Activated CD4-positive, alpha-beta T cell treated with anti-CD3 and anti-CD28 coated beads, Interleukin-2, Interleukin-4, amounts not matched to agents 100 ng/mL and 50 ng/mL, durations not matched to agents 16 hours and 8 hours (primary cell): ENCODE results near the gene ARHGEF7.
"Not testable (repeated sequence)": the region's sequence is repeated elsewhere in the genome, so short reads cannot be mapped to it uniquely, and the experiment has no call there.

Source experiments
- DNase-seq: peaks from one replicate; pipeline ENCODE4 v3.0.0-alpha.2; 2020; ENCODE audit warnings: low spot score

Gene ARHGEF7

DNA sequence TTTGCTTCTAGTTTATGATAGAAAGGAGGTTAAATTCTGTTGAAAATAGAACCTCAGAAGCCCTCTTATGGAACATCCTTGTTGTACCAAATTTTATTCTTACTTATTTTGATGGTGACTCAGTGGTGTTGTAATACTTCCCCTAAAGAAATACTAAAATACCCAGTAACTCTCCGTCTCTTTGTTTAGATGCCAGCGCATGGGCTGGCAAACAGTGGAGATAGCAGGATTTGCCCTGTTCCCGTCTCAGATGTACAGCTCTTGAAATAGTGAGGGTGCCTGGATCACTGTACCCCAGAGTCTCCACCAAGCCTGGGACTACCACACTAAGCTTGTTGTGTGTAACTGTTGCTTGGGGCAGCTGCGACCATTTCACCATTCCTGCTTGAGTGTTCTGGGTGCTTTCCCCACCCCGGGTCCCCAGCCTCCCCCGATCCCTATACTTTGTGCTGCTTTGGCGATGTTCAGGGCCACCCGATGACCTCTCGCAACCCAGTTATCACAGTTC is 138.3 kb downstream of the ARHGEF7 start:
- DNase-seq, result no peak

- no peak for DNase-seq
Measured at GRCh38 chr13:111255228-111255790, 140.2 kb downstream of the ARHGEF7 start.

DNA sequence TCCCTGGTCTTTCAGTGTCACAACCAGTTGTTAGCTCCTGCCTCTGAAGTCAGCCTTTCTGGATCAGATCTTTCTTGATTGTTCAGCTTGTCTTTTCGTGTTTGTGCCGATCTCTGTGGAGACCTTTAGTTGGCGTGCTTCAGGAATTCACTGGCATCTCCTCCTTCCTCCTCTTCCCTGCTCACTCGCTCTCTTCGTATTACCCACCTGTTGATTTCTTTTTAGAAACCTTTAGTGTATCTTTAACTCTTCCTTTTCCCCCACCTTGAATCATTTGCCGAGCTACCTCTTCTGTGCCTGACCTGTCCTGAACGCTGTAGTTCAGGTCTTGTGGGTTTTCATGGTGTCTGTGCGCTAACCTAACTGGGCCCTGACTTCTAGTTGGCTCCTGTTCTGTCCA is 141.3 kb downstream of the ARHGEF7 start:
- no peak for DNase-seq

DNA sequence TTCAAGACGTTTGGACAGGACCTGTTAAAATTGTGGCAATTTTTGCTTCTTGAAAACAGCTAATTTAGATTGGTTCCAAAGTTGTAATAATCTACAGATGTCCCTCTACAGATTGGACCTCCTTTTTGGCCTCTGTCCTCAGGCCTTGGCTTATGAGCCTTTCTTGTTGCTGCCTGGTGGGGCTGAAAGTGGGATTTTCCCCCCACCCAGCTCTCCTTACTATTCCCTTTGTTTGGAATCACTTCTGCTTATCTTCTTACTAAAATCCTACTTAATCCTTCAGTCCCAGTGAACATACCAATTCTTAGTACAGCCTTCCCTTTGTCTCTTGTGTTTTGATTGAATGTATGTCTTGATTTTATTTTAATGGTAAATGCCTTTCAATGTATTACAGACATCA is 141.8 kb downstream of the ARHGEF7 start:
- DNase-seq, result no peak

DNA sequence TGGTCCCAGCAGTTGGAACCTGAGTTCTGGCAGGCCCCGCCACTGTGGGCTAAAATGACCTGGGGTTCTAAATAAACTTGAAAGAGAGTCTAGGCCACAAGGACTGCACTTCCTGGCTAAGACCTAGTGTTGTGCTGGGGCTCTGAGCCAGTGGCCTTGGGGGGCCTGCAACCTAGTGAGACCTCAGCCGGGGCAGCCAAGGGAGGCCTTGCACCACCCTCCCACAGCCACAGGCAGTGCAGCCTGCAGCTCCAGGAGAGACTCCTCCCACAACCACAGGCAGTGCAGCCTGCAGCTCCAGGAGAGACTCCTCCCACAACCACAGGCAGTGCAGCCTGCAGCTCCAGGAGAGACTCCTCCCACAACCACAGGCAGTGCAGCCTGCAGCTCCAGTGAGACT is 142.8 kb downstream of the ARHGEF7 start:
- not testable (repeated sequence) for DNase-seq

GRCh38 chr13:111258637-111259036 is 143.5 kb downstream of the ARHGEF7 start:
- DNase-seq, result no peak

DNA sequence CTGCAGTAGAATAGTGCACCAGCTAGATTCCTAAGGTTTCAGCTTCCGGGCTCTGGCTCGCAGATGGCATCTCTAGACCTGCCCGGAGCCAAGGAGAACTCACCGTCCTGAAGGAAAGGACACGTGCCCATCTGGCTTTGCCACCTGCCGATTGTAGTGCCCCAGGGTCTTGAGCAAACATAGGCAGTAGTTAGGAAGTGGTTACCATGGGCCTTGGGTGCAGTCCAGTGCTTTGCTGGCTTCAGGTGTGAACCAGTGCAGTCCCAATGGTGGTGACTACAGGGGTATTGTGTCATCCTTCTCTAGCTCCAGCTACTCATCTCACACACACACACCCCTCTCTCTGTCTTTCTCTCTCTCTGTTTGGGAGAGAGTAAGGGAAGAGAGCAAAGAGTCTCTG is 143.9 kb downstream of the ARHGEF7 start:
- no peak for DNase-seq

- no peak for DNase-seq
Measured at GRCh38 chr13:111261326-111261725, 146.2 kb downstream of the ARHGEF7 start.

- no peak for DNase-seq
Measured at GRCh38 chr13:111262281-111262680, 147.2 kb downstream of the ARHGEF7 start.

DNA sequence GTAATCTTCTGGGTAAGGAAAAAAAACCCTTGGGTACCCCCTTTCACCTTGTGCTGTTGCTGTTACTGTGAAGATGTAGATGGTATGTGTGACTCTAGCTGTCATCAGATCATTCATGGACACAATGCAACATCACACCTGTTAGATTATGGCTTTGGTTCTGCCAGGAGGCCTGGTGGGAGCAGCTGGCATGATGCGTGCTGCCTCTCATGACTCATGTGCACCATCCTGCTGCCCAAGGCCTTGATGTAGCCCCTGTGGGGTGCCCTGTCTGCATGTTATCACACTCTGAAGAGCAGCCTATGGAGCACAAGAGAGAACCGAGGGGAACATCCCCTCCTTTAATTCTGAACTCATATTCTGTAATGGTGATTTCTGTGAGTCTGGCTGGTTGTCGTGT is 147.6 kb downstream of the ARHGEF7 start:
- no peak for DNase-seq

DNA sequence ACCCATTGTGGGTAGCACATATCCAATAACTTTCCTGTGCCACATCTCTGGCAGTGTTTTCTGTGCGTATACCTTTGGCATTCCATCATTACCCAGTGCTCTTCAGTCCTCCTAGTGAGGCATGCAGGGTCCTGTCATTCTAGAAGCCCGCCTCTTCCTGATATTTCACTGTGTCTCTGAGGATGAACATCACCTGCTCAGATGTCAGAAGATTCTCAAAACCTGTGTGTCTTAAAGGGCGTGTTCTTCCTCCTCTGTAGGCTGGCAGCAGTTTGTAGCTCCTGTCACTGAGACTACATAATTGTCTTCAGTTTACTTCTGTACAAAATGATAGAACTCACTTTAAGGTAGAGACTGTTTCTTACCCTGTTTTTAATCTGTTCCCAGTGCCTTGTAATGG is 148.5 kb downstream of the ARHGEF7 start:
- no peak for DNase-seq

DNA sequence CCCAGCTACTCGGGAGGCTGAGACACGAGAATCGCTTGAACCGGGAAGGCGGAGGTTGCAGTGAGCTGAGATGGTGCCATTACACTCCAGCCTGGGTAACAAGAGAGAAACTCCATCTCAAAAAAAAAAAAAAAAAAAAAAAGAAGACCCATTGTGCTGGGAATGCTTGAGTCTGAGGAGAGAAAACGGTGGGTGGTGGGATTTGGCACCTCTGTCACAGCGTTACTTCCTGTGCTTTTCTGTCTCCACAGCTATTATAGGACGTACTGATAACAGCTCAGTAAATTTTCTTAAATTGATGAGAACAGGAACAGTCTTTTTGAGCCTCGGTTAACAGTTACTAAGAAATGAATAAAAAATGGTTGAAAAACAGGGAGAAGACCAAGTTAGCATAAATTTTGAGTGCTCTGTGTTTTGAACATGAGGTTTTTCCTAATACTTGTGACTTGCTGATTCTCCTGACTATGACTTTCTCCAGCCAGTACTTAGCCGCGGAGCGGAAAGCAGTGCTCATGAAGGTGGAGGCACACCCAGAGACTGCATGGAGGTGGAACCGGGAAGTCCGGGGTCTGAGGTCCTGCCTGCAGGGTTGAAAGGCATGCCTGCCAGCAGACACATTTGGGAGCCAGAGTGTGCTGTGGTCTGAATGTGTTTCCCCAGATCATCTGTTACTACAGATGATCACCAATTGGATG is 150.0 kb downstream of the ARHGEF7 start:
- DNase-seq, result no peak

GRCh38 chr13:111265701-111266035 is 150.6 kb downstream of the ARHGEF7 start:
- no peak for DNase-seq

GRCh38 chr13:111267205-111267604 is 152.1 kb downstream of the ARHGEF7 start:
- no peak for DNase-seq

DNA sequence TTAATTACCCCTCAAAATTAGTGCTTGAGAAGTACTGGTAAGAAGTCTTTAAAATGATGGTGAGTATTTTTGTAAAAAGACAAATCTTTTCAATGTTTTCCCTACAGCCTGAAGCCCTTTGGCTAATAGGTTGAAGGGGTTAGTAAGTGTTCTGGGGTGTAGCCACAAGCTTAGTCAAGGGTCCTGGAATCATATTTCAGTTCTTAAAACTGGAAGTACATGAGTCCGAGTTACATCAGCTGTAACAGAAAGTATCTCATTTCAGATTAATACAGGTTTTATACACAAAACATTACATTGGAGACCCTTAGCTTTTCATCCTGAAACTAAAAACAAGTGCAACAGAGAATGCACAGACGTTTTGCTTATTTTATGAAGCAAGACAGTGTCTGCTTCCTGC is 152.7 kb downstream of the ARHGEF7 start:
- DNase-seq, result no peak

- DNase-seq, result no peak
Measured at GRCh38 chr13:111269508-111269907, 154.4 kb downstream of the ARHGEF7 start.

DNA sequence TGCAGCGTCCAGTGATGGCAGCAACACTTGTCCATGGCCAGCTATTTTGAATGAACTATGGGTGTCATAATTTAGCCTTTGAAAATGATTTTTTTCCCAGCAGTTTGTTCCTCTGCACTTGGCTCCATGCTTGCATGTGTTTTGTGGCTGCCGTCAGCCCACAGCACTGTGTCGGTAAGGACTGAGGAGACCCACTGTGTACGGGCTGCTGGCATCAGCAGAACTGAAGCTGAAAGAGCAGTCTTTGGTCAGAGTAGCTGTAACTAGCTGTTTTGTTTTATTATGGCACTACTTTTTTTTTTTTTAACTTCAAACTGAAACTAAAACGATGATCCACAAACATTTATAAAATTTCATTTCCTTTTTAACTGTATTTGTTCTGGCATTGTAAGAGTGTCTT is 155.0 kb downstream of the ARHGEF7 start:
- no peak for DNase-seq

DNA sequence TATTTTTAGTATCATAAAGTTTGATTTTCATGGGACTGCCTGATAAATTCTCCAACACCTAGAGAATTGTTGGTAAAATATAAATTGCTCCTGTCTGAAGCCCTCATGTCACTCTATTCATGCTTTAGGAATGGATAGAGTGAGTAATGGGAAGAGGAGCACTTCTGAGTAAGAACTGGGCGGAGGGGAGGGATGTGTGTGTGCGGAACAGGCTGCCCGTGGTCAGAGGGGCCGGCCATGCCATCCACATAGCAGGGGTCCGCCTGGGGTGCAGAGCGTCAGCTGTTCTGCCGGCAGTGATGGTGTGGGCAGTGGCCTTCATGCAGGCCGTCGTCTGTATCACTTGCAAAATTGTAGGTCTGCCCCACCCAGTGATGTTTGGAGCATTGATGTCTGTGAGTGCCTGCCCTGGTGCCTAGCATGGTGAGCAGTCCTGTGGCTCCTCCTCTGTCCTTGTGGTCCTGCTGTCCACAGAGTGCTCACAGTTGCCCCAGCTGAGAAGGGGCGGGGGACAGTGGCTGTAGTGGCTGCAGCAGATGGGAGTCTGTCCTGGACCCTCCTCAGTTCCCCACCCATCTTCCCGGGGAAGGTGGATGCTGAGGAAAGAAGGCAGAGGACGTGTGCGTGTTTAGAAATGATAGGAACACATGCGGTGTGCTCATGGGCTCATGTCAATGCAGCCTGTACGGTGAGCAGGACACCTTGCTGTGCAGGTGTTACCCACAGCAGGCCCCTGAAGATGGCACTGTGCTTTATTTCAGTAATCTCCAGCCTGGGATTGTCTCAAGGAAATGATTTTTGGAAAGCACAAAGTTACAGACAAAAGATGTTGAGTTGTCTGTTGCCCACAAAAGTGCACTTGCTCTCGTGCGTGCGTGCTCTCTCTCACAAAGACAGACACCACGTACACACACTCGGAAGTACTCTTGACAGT is 155.9 kb downstream of the ARHGEF7 start:
- no peak for DNase-seq

DNA sequence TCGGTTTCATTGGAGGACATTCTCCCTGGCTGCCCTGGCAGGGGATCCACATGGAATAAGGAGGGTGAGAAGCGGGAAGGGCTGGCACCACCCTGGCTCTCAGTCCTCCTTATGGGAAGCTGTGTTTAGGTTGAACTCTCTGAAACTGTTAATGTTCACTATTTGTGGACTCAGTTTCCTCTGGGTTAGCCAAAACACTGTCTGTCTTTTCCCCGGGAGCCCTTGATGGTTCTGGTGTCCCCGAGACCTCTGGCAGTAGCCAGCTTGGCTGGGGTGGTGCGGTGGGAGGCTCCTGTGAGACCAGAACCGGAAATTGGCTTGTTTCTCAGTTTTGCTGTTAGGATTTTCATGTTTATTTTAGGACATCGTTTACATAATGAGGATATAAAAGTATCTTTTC is 157.0 kb downstream of the ARHGEF7 start:
- no peak for DNase-seq

- DNase-seq, result no peak
Measured at GRCh38 chr13:111275382-111275781, 160.3 kb downstream of the ARHGEF7 start.

- DNase-seq, result no peak
Measured at GRCh38 chr13:111275995-111276618, 161.0 kb downstream of the ARHGEF7 start.

DNA sequence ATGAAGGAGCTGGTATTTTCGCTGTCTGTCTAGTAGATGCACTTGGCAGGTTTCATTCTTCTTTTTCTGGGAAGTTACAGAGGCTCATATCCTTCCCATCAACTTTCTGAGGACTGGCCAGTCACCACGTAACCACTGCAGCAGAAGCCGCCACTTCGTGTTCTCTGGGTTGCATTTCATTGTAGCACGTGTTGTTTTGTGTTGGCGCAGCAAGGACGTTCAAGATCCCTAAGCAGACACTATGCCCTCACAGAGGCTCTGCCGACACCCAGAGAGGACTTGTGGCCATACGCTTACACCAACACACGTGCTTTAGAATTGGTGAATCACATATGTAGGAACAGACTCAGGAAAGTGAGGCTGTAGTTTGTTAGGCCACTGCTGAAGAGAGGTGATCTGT is 163.1 kb downstream of the ARHGEF7 start:
- no peak for DNase-seq
